Tongue (tissue), 2 donors: ENCODE measurements around the gene PMEPA1. TPM values are rescaled to one million over a fixed set of nuclear protein-coding genes. Genes with fewer than 3 reads are reported as not detected.
"Not testable (repeated sequence)": the region's sequence is repeated elsewhere in the genome, so short reads cannot be mapped to it uniquely, and the experiment has no call there.

Experiments
- DNase-seq: peaks from one replicate; pipeline ENCODE4 v3.0.0-alpha.2; 2015
- total RNA-seq: library from RNA; depleted of rRNA; stranded (reverse); fragments of >200 nt; gene quantifications from one replicate; pipeline ENCODE4 v1.2.3, GENCODE V29; 2014

Gene PMEPA1
- total RNA-seq, 1 donor from 2014 or later, result 12.1 TPM

GRCh38 chr20:57649617-57650015 lies 60.2 kb downstream of the PMEPA1 start:
- no peak for DNase-seq

GRCh38 chr20:57648878-57649616 lies 60.8 kb downstream of the PMEPA1 start:
- no peak for DNase-seq

- no peak for DNase-seq
Measured at GRCh38 chr20:57647933-57648785, 61.7 kb downstream of the PMEPA1 start.

- no peak for DNase-seq
Measured at GRCh38 chr20:57647006-57647932, 62.5 kb downstream of the PMEPA1 start.

- no peak for DNase-seq
Measured at GRCh38 chr20:57638895-57639236, 70.9 kb downstream of the PMEPA1 start.

- no peak for DNase-seq
Measured at GRCh38 chr20:57638173-57638894, 71.5 kb downstream of the PMEPA1 start.

- no peak for DNase-seq
Measured at GRCh38 chr20:57633945-57634491, 75.8 kb downstream of the PMEPA1 start.

- no peak for DNase-seq
Measured at GRCh38 chr20:57632286-57632685, 77.5 kb downstream of the PMEPA1 start.

- DNase-seq, result no peak
Measured at GRCh38 chr20:57630061-57630460, 79.8 kb downstream of the PMEPA1 start.

- not testable (repeated sequence) for DNase-seq
Measured at GRCh38 chr20:57629491-57629901, 80.3 kb downstream of the PMEPA1 start.

- not testable (repeated sequence) for DNase-seq
Measured at GRCh38 chr20:57628962-57629308, 80.9 kb downstream of the PMEPA1 start.

- DNase-seq, result peak; percentile 84
Measured at GRCh38 chr20:57628047-57628961, 81.5 kb downstream of the PMEPA1 start.

GRCh38 chr20:57627339-57627738 lies 82.5 kb downstream of the PMEPA1 start:
- DNase-seq, result no peak

- DNase-seq, result no peak
Measured at GRCh38 chr20:57625978-57626377, 83.8 kb downstream of the PMEPA1 start.

- DNase-seq, result no peak
Measured at GRCh38 chr20:57625181-57625958, 84.4 kb downstream of the PMEPA1 start.

GRCh38 chr20:57624124-57624523 lies 85.7 kb downstream of the PMEPA1 start:
- no peak for DNase-seq

GRCh38 chr20:57622579-57623381 lies 87.0 kb downstream of the PMEPA1 start:
- peak; percentile 37 for DNase-seq

- DNase-seq, result no peak
Measured at GRCh38 chr20:57622201-57622570, 87.6 kb downstream of the PMEPA1 start.
